Measurements from ENCODE around the gene BLMH. TPM values are rescaled to one million over a fixed set of nuclear protein-coding genes. Genes with fewer than 3 reads are reported as not detected.

BLMH gene
- total and polyA plus RNA-seq, 8 donors: 5.4 to 32.4 (median 14.7) TPM; not detected in 1

- 14 to 31% (median 20%) methylated on average over 10 to 12 of the region's 12 CpGs for WGBS, 5 donors
- intact Hi-C loops (cut with DNase I; ENCODE audit: low total_unique reads): no loop called here
- Histone ChIP-seq H3K27me3 (peaks cover 5 to 68% (median 37%) of the 10 kb centered on the region in 3 donors), H3K27ac (no peak overlapping the region), H3K4me1 (peaks cover 24 to 46% (median 43%) of the 10 kb centered on the region in 4 donors), H3K9me3 (no peaks in the 10 kb centered on the region), H3K4me3 (peak overlapping the region; percentile 41 to 60 (median 46)), H3K36me3 (no peaks in the 10 kb centered on the region)
- TF ChIP-seq CTCF (IDR thresholded peaks at IDR 0.05): no peak
- TF ChIP-seq EP300 (IDR thresholded peaks at IDR 0.05): no peak
- TF ChIP-seq POLR2AphosphoS5 (IDR thresholded peaks at IDR 0.05): no peak
- no peak for TF ChIP-seq POLR2A (IDR thresholded peaks at IDR 0.05)
- peak in 1 of 2 donors; percentile 26 for DNase-seq
These were observed 56.8 kb downstream of the BLMH start for GRCh38 chr17:30234964-30235363.

GRCh38 chr17:30234296-30234695 lies 57.4 kb downstream of the BLMH start:
- H3K4me3 ChIP-seq: no peak overlapping the region
- no peaks in the 10 kb centered on the region for H3K9me3 ChIP-seq
- no peak for DNase-seq
- 79 to 85% (median 83%) methylated on average over 6 of the region's 6 CpGs for WGBS, 5 donors
- peaks cover 24 to 46% (median 43%) of the 10 kb centered on the region in 4 donors for H3K4me1 ChIP-seq
- intact Hi-C loops (cut with DNase I; ENCODE audit: low total_unique reads): no loop called here
- H3K27me3 ChIP-seq: peaks cover 5 to 63% (median 37%) of the 10 kb centered on the region in 3 donors
- no peak for TF ChIP-seq EP300 (IDR thresholded peaks at IDR 0.05)
- no peaks in the 10 kb centered on the region for H3K36me3 ChIP-seq
- no peak overlapping the region for H3K27ac ChIP-seq

- Histone ChIP-seq H3K27ac (no peak overlapping the region), H3K36me3 (no peaks in the 10 kb centered on the region), H3K9me3 (no peaks in the 10 kb centered on the region), H3K4me3 (no peak overlapping the region), H3K4me1 (peaks cover 17 to 33% (median 32%) of the 10 kb centered on the region in 4 donors), H3K27me3 (peaks cover 5 to 49% (median 27%) of the 10 kb centered on the region in 3 donors)
- DNase-seq: no peak
- 49 to 66% (median 60%) methylated on average over 10 to 11 of the region's 11 CpGs for WGBS, 5 donors
- TF ChIP-seq POLR2AphosphoS5 (IDR thresholded peaks at IDR 0.05): no peak
- no peak for TF ChIP-seq EP300 (IDR thresholded peaks at IDR 0.05)
- TF ChIP-seq CTCF (IDR thresholded peaks at IDR 0.05): no peak
- TF ChIP-seq POLR2A (IDR thresholded peaks at IDR 0.05): no peak
- intact Hi-C loops (cut with DNase I; ENCODE audit: low total_unique reads): no loop called here
These were observed 58.8 kb downstream of the BLMH start for GRCh38 chr17:30232824-30233427.

GRCh38 chr17:30232015-30232823 lies 59.5 kb downstream of the BLMH start:
- Histone ChIP-seq H3K4me1 (peaks cover 17 to 26% (median 25%) of the 10 kb centered on the region in 4 donors), H3K9me3 (no peaks in the 10 kb centered on the region), H3K27me3 (peaks cover 0 to 42% (median 20%) of the 10 kb centered on the region in 3 donors), H3K4me3 (no peak overlapping the region), H3K36me3 (no peaks in the 10 kb centered on the region), H3K27ac (no peak overlapping the region)
- peak in 1 of 2 donors; percentile 44 for DNase-seq
- intact Hi-C loops (cut with DNase I; ENCODE audit: low total_unique reads): no loop called here
- TF ChIP-seq POLR2A (IDR thresholded peaks at IDR 0.05): no peak
- no peak for TF ChIP-seq CTCF (IDR thresholded peaks at IDR 0.05)
- no peak for TF ChIP-seq EP300 (IDR thresholded peaks at IDR 0.05)
- 52 to 68% (median 59%) methylated on average over 10 of the region's 10 CpGs for WGBS, 5 donors
